ENCODE measurements around the gene CENPA.
"Not testable (repeated sequence)": the region's sequence is repeated elsewhere in the genome, so short reads cannot be mapped to it uniquely, and the experiment has no call there.

CENPA gene

GRCh38 chr2:26758790-26759321 is 27.0 kb upstream of the CENPA start:
- in situ Hi-C loops (cut with MboI; ENCODE audit: low sequenced_read_pairs): no loop called here

GRCh38 chr2:26759845-26760244 is 26.0 kb upstream of the CENPA start:
- in situ Hi-C loops (cut with MboI; ENCODE audit: low sequenced_read_pairs): no loop called here

GRCh38 chr2:26760991-26761390 is 24.9 kb upstream of the CENPA start:
- in situ Hi-C loops (cut with MboI; ENCODE audit: low sequenced_read_pairs): not testable (repeated sequence)

GRCh38 chr2:26763019-26763418 is 22.8 kb upstream of the CENPA start:
- in situ Hi-C loops (cut with MboI; ENCODE audit: low sequenced_read_pairs): no loop called here

GRCh38 chr2:26764078-26764887 is 21.6 kb upstream of the CENPA start, which contains the start of gene SLC35F6:
SLC35F6 (plus strand) TSS chr2:26764284; CDS start chr2:26764350, 66 bp downstream.
- in situ Hi-C loops (cut with MboI; ENCODE audit: low sequenced_read_pairs): no loop called here

- in situ Hi-C loops (cut with MboI; ENCODE audit: low sequenced_read_pairs): no loop called here
These were observed 20.9 kb upstream of the CENPA start for GRCh38 chr2:26764906-26765305.

- in situ Hi-C loops (cut with MboI; ENCODE audit: low sequenced_read_pairs): no loop called here
These were observed 20.2 kb upstream of the CENPA start for GRCh38 chr2:26765475-26766200.

GRCh38 chr2:26767129-26767528 is 18.7 kb upstream of the CENPA start:
- in situ Hi-C loops (cut with MboI; ENCODE audit: low sequenced_read_pairs): no loop called here

- in situ Hi-C loops (cut with MboI; ENCODE audit: low sequenced_read_pairs): no loop called here
These were observed 17.9 kb upstream of the CENPA start for GRCh38 chr2:26767894-26768487.

- in situ Hi-C loops (cut with MboI; ENCODE audit: low sequenced_read_pairs): no loop called here
These were observed 17.1 kb upstream of the CENPA start for GRCh38 chr2:26768759-26769088.

- in situ Hi-C loops (cut with MboI; ENCODE audit: low sequenced_read_pairs): no loop called here
These were observed 16.6 kb upstream of the CENPA start for GRCh38 chr2:26769089-26769761.

- in situ Hi-C loops (cut with MboI; ENCODE audit: low sequenced_read_pairs): no loop called here
These were observed 14.8 kb upstream of the CENPA start for GRCh38 chr2:26770986-26771586.

GRCh38 chr2:26772064-26773001 is 13.5 kb upstream of the CENPA start:
- in situ Hi-C loops (cut with MboI; ENCODE audit: low sequenced_read_pairs): no loop called here

GRCh38 chr2:26776195-26776800 is 9.6 kb upstream of the CENPA start:
- in situ Hi-C loops (cut with MboI; ENCODE audit: low sequenced_read_pairs): no loop called here

GRCh38 chr2:26778098-26778497 is 7.8 kb upstream of the CENPA start:
- in situ Hi-C loops (cut with MboI; ENCODE audit: low sequenced_read_pairs): no loop called here

- in situ Hi-C loops (cut with MboI; ENCODE audit: low sequenced_read_pairs): no loop called here
These were observed 7.3 kb upstream of the CENPA start for GRCh38 chr2:26778507-26778906.

- in situ Hi-C loops (cut with MboI; ENCODE audit: low sequenced_read_pairs): no loop called here
These were observed 5.6 kb upstream of the CENPA start for GRCh38 chr2:26780203-26780760.

- in situ Hi-C loops (cut with MboI; ENCODE audit: low sequenced_read_pairs): no loop called here
These were observed 2.8 kb upstream of the CENPA start for GRCh38 chr2:26782876-26783704.
